Kidney capillary endothelial cell (primary cell): Measurements from ENCODE around the gene PNPLA6.

Experiments used
- DNase-seq: peaks from one replicate; pipeline ENCODE4 v3.0.0-alpha.2; 2018; ENCODE audit warnings: low spot score

The PNPLA6 gene

GRCh38 chr19:7602935-7603497, 67.5 kb downstream of the PNPLA6 start:
- no peak for DNase-seq

GRCh38 chr19:7603919-7604318, 68.4 kb downstream of the PNPLA6 start:
- DNase-seq, result no peak

GRCh38 chr19:7605490-7606222, 70.1 kb downstream of the PNPLA6 start:
- DNase-seq, result no peak

- no peak for DNase-seq
Measured at GRCh38 chr19:7606289-7606688, 70.8 kb downstream of the PNPLA6 start.

- DNase-seq, result no peak
Measured at GRCh38 chr19:7607212-7607873, 71.8 kb downstream of the PNPLA6 start.

- no peak for DNase-seq
Measured at GRCh38 chr19:7607874-7608560, 72.5 kb downstream of the PNPLA6 start.

- no peak for DNase-seq
Measured at GRCh38 chr19:7610491-7611240, 75.1 kb downstream of the PNPLA6 start.
